ENCODE results near the gene BLVRB. TPM values are rescaled to one million over a fixed set of nuclear protein-coding genes. Genes with fewer than 3 reads are reported as not detected.
"Not testable (repeated sequence)": the region's sequence is repeated elsewhere in the genome, so short reads cannot be mapped to it uniquely, and the experiment has no call there.

BLVRB gene
- total RNA-seq, 1 donor from 2014 or later = 81.6 TPM

DNA sequence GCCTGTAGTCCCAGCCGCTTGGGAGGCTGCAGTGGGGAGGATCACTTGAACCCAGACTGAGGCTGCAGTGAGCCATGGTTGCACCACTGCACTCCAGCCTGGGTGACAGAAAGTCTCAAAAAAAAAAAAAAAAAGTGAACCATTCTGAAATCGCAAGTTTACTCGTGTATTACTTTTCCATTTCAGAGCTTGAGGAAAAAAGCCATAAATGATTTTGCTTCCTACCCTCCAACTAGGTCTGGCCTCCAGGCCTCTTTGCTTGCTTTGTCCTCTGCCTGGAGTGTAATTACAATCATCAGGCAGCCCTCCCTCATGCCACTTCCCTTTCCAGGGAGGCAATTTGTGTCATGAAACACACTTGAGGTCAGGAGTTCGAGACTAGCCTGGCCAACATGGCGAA lies 8.5 kb downstream of the BLVRB start:
- intact Hi-C loops (cut with DNase I) = no loop called here

DNA sequence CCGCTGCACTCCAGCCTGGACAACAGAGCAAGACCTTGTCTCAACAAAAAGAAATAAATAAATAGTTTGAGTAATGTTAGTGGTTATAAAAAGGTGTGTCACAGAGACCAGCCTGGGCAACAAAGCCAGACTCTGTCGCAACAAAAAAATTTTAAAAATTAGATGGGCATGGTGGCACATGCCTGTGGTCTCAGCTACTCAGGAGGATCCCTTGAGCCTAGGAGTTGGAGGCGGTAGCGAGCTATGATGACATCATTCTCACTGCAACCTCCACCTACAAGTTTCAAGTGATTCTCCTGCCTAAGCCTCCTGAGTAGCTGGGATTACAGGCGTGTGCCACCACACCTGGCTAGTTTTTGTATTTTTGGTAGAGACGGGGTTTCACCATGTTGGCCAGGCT lies 11.6 kb downstream of the BLVRB start:
- intact Hi-C loops (cut with DNase I); DNase-seq (ENCODE audit: low spot score): not testable (repeated sequence)

More for the DNA sequence above, 8.5 kb downstream of the BLVRB start:
- DNase-seq (ENCODE audit: low spot score) = no peak

DNA sequence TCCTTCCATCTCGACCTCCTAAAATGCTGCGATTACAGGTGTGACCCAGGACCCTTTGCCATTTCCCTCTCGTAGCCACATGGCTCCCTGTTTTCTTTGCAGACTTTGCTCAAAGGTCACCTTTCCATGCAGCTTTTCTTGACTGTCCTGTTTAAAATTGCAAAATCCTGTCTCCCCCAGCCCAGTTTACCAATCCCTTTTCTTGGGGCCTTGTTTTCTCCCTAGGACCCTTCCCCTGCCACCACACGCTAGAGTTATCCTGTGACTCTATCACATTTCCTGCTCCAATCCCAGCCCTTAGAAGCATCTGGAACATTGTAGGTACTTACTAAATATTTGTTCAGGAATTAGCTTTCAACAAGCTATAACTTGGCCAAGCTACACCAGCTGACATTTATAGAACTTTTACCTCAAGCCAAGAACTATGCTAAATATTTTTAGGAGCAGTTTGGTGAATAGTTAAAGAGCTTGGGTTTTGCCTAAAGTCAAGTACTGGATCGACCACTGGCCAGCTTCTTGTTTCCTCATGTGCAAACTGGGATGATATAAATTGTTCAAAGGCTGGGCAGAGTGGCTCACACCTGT lies 12.3 kb downstream of the BLVRB start:
- no peak for DNase-seq (ENCODE audit: low spot score)
- intact Hi-C loops (cut with DNase I) = no loop called here

DNA sequence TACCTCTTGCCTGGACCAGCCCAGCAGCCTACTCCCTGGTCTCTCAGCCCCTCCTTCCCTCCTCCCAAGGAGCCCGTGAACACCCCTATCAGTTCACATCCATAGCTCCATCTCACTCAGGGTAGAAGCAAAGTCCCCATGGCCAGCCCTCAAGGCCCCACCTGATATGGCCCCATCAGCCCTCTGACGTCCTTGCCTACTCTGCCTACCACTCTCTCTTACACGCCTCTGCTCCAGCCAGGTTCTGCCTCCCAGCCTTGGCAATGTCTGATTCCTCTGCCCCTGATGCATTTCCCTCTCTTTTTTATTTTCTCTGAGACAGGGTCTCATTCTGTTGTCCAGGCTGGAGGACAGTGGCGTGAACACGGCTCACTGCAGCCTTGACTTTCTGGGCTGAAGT lies 13.5 kb downstream of the BLVRB start:
- DNase-seq (ENCODE audit: low spot score) = no peak
- intact Hi-C loops (cut with DNase I) = no loop called here

DNA sequence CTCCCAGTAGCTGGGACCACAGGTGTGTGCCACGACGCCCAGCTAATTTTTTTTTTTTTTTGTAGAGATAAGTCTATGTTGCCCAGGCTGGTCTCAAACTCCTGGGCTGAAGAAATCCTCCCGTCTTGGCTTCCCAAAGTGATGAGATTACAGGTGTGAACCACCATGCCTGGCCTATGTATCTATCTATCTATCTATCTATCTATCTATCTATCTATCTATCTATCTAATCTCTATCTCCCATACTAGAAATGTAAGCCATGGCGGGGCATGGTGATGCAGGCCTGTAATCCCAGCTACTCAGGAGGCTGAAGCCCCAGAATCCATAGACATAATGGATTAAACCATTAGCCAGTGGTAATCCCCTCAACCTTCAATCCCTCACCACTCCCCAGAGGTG lies 14.9 kb downstream of the BLVRB start:
- intact Hi-C loops (cut with DNase I) = no loop called here
- DNase-seq (ENCODE audit: low spot score) = no peak

DNA sequence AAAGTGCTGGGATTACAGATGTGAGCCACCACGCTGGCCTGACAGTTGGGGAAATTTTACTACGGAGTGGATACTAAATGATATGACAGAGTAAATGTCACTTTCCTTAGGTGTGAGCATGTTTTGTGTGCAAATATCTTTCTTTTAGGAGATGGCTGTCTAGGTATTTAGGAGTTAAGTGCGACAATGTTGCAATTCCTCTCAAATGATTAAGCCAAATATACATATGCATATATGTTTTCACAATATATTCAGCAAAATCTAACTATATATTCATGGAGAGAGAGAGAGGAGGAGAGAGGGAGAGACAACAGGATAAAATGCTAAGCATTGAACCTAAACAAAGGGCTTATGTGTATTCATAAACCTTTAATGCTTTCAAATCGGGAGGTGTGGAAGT lies 16.0 kb downstream of the BLVRB start:
- intact Hi-C loops (cut with DNase I) = loop anchor here (10.0 kb wide), 1 partner anchor 265 kb away; the partner anchor contains the start of genes COQ8B and ITPKC

DNA sequence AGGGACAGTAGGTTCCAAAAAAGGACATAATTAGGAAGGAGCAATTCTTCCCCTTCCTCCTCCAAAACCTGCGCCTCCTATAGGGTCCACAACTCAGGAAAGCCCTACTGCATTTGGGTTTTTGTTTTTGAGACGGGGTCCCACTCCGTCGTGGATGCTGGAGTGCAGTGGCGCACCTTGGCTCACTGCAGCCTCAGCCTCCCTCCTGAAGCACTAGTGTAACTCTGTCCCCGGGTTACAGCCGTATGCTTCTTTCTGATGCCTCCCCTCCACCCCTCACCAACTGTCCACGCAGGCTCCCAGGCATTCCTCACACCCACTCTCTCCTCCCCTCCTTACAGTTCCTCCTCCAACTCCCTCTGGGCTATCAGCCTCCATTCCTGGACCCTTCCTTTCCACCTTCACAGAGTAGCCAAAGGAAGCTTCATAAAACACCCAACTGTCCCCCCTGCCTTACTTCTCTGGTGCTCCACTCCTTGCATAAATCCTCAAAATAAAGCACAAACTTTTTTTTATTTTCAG lies 19.2 kb downstream of the BLVRB start:
- no peak for DNase-seq (ENCODE audit: low spot score)
- intact Hi-C loops (cut with DNase I) = loop anchor here (10.0 kb wide), 1 partner anchor 268 kb away; the partner anchor contains the start of genes COQ8B and ITPKC

More for the DNA sequence above, 16.0 kb downstream of the BLVRB start:
- DNase-seq (ENCODE audit: low spot score) = no peak

DNA sequence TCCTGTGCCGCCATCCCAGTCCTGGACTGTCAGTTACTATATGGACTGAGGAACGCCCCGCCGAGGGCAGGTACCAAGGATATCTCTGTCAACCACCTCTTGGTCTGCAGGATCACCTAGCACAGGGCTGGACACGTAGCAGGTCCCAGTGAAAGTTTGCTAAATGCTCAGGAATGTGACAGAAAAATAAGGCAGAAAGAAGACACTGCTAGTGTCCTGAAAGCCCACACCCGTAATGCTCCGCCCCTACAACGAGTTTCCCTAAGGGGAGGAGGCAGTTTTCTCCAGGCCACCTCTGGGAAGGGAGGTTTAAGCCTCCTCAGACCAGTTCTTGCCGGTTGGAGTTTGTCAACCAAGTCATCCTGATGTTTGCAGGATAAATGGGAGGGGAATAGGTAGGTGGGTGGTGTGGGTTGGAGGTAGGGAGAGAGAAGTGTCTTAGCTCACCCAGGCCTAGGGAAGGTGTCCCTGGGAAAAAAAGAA lies 19.7 kb downstream of the BLVRB start:
- intact Hi-C loops (cut with DNase I) = loop anchor here (10.0 kb wide), 1 partner anchor 269 kb away; the partner anchor contains the start of genes COQ8B and ITPKC
- DNase-seq (ENCODE audit: low spot score) = no peak

DNA sequence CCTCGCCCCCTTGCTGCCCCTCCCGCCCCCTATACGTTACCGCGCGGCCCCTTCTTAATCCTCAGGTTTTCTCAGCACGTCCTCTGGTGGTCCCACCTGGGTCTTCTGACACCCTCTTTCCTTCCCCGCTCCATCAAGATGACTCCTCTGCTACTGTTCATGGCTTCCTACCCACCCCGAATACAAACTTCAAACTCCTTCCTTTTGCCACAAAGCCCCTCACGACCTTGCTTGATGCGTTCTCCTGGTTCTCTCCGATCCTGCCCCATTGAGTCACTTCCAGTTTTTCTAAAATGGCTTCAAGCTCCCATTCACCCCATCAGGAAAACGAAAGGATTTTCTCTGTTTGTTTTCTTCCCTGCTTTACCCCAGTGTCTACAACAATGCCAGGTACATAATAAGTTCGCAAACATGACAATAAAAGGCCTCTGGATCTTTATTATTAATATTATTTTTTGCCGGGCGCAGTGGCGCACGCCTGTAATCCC lies 20.7 kb downstream of the BLVRB start:
- DNase-seq (ENCODE audit: low spot score) = no peak
- intact Hi-C loops (cut with DNase I) = loop anchor here (5.0 to 10.0 kb wide), 3 partner anchors 103 to 270 kb away; partner anchors contain the start of genes COQ8B, ITPKC and LTBP4

DNA sequence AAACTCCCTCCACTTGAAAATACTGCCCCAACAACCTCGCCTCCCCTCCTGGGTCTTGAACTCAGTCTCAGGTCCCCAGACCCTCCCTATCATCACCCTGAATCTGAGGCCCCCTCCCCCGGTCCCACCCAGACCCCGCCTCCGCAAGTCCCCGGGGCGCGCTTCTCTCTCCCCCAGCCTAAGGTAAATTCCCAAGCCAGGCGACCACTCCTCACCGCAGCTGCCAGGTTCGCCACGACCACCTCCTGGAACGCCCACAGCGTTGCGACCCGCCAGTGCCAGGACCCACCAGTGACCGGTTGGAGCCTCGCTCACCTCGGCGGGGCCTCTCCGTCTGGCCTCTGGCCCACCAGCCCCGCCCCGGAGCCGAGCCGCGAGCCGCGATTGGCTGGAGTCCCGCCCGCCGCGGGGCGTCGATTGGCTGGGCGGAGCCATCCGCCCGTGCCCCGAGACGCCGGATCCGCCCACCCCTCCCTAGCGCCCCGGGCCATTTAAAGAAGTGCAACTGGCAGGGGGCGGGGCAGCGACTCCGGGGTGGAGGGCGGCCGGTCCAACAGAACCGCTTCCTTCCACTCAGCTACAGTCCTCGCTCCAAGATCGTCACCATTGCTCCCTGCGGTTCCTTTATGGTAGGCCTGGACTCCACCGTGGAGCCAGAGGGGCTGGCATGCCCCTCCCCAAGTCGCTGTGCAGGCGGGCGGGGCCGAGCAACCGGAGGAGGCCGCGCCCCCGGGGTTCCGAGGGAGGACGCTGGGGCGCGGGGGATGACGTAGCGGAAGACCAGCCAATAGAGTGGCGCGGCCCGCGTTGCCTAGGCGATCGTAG lies 21.3 kb downstream of the BLVRB start, which contains the start of gene SERTAD3:
Gene SERTAD3 (minus strand): TSS at position 336 of the 825 bp plus-strand sequence. CDS start 2,255 bp downstream, outside the sequence.
- DNase-seq (ENCODE audit: low spot score) = peak; percentile 98
- intact Hi-C loops (cut with DNase I) = loop anchor here (1.0 to 10.0 kb wide), 5 partner anchors 19 to 271 kb away; partner anchors contain the start of genes COQ8B, ITPKC, LTBP4 and SERTAD1

DNA sequence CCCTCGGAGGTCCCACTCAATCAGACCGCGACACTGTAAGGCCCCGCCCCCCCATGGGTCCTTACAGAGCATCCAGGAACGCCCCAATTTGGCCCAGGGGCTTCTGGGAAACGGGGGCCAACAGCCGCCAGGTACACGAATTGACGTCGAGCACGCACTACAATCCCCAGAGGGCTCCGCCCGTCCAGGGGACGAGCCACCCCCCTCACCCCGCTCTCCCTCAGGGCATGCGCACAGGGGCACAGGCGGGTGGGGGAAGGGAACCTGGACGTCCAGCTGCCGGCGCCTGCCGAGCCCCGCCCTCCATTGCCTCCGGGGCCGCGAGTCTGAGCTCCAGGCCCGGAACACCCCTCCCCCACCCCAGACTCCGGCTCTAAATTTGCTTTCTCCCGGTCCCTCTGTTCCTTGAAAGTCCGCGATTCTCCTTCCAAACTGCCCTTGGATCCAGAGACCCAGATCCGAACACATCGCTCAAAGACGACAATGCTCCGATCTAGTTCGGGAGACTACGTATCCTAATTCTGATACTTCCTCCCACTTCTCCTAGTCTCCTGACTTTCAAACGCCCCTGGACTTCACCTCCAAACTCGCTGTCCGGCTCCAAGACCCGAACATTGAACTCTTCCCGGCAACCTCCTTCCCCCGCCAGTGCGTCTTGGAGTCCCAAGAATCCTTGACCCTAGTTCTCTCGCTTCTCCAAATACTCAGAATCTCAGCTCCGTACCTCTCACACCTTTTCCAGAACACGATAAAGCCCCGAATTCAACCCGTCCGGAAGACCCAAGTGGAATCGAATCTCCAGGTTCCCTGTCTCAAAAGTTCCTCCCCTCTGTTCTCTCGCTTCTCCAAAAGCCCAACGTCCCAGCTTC lies 22.2 kb downstream of the BLVRB start:
- intact Hi-C loops (cut with DNase I) = loop anchor here (1.0 to 10.0 kb wide), 5 partner anchors 18 to 271 kb away; partner anchors contain the start of genes COQ8B, ITPKC, LTBP4 and SERTAD1
- DNase-seq (ENCODE audit: low spot score) = peak; percentile 99

DNA sequence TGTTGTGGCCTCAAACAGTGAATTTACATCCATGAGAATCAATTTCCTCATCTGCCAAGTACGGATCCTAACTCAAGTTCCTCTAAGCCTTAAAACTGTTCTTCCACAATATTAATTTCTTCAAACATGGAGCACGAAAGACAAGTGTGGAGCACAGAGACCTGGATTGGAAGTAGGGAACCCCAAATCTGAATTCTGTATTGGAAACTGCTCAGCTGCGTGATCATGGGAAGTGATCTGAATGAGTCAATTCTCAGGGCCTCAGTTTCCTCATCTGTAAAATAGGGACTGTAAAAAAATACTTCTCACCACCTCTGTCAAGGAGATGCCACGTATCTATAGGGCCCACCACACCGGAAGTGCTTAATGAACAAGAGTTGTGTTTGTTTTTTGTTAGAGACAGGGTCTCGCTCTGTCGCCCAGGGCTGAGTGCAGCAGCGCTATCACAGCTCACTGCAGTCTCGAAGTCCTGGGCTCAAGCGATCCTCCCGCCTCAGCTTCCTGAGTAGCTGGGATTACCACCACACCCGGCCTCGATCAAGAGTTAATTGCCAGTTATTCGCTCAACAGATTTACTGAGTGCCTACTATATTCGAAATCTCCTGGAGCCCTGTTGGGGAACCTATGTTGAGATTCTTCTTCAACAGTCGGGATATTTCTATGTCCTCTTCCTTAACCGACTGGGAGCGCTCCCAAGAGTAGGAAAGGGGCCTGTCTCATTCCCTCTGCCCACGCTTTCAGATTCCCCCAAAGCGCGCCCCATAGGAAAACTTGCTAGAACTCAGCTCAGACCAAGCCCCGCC lies 23.0 kb downstream of the BLVRB start:
- intact Hi-C loops (cut with DNase I) = loop anchor here (1.0 to 10.0 kb wide), 5 partner anchors 17 to 272 kb away; partner anchors contain the start of genes COQ8B, ITPKC, LTBP4 and SERTAD1
- DNase-seq (ENCODE audit: low spot score) = no peak

DNA sequence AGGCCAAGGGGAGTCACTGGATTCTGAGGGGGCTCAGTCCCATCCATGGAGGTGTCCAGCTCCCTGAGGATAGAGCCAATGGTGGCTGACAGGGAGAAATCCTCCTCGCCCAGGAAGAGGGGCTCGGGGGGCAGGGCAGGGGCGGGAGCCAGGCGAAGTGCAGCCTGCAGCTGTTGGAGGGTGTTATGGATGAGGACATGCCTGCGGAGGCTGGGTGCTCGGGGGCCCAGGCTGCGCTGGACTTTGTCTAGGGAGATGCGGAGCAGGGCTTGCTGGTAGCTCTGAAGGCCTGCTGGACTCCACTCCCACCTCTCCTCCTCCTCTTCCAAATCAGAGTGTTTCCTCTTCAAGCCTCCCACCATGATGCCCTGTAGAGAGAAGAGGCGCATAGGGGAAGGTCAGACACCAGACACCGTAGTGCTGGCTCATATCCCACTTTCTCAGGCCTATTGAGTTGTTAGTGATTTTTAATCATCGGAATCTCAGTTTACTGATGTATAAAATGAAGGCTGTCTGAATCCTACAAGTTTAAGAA lies 23.8 kb downstream of the BLVRB start:
- intact Hi-C loops (cut with DNase I) = loop anchor here (5.0 to 10.0 kb wide), 3 partner anchors 99 to 273 kb away; partner anchors contain the start of genes COQ8B, ITPKC and LTBP4
- no peak for DNase-seq (ENCODE audit: low spot score)

DNA sequence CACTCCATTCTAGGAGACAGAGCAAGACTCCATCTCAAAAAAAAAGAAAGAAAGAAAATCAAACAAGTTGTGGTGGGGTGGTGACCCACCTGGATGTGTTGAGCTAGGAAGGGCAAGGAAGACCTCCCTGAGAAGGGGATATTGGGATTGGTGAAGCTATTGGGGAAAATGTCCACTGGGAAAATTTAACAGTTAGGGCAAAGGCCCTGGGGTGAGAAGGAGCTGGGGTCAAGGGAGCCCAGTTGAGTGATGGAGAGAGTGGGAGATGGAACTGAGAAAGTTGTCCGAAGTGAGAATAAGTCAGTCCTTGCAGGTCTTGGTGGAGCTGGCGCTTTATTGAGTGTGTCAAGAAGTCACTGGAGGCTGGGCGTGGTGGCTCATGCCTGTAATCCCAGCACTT lies 27.3 kb downstream of the BLVRB start:
- DNase-seq (ENCODE audit: low spot score) = no peak
- intact Hi-C loops (cut with DNase I) = no loop called here

DNA sequence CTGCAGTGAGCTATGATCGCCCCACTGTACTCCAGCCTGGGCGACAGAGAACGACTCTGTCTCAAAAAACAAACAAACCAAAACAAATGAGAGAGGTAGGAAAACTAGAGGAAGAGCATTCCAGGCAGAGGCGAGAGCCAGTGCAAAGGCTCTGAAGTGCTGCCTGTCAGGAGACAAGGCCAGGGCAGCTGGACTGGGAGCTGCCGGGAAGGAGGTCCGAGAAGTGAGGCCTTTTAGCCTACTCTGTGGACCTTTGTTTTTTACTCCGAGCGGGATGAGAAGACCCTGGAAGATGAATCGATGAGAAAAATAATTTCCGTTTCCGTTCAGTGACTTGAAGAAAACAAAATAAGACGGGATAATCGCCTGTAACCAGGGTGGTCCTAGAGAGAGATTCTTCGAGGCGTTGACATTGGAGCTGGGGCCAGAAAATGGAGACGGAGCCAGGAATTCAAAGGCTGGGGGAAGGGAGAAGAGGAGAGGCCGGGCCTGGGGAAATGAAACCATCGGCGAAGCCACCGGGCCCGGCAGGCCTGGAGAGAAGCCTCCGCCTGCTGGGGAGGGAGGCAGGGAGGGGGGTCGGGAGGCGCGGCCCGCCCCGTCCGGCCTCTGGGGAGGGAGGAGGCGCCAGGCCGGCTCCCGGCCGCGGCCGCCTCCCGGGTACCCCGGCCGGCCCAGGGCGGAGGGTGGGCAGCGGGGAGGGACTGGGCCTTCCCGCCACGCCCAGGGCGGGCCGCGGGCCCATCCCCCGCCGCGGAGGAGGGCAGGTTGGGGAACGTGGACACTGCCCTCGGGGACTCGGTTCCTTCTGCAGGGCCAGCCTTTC lies 31.9 kb downstream of the BLVRB start:
- peak; percentile 93 for DNase-seq (ENCODE audit: low spot score)
- intact Hi-C loops (cut with DNase I) = no loop called here

DNA sequence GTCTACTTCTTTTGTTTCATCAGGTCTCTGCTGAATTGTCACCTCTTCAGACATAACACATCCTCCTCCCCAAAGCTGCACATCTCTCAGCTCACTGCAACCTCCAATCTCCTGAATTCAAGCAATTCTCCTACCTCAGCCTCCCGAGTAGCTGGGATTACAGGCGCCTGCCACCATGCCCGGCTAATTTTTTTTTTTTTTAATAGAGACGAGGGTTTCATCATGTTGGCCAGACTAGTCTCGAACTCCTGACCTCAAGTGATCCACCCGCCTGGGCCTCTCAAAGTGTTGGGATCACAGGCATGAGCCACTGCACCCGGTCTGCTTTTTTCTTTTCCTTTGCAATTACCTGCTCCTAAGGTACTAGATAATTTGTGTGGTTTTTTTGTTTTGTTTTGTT lies 32.8 kb downstream of the BLVRB start:
- intact Hi-C loops (cut with DNase I); DNase-seq (ENCODE audit: low spot score): not testable (repeated sequence)

DNA sequence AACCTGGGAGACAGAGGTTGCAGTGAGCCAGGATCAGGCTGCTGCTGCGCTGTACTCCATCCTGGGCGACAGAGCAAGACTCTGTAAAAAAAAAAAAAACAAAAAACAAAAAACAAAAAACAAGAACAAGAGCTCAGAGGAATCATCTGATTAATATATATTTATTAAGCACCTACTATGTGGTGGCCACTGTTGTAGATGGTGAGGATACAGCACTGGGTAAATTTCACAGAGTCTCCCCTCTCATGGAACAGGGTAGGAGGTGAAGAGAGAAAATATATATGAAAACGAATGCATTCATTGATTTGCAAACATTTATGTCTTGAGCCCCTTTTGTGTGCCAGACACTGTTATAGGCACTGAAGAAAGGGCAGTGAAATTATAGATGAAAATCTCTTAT lies 33.8 kb downstream of the BLVRB start:
- no peak for DNase-seq (ENCODE audit: low spot score)
- intact Hi-C loops (cut with DNase I) = no loop called here

Measured in cardiac septum (tissue), 1 donor.